Mesenchymal stem cell (in vitro differentiated cells and primary cell): Measurements from ENCODE around the gene CACNB1.

ENCODE experiments used
- DNase-seq: peaks from one replicate; pipeline ENCODE4 v3.0.0-alpha.2; 2013
- H2AFZ ChIP-seq: one replicate; pipeline ENCODE4 v1.6.1; 2013; ENCODE audit warnings: low read depth, mild to moderate bottlenecking, control low read depth, inconsistent platforms, low read length, moderate library complexity
- H2AK5ac ChIP-seq: 2 replicates; pipeline ENCODE4 v1.6.1; 2013; ENCODE audit warnings: low read length, moderate library complexity, mild to moderate bottlenecking, inconsistent platforms; ENCODE audit not compliant: severe bottlenecking
- H2BK120ac ChIP-seq: one replicate; pipeline ENCODE4 v1.6.1; 2013; ENCODE audit warnings: low read depth, mild to moderate bottlenecking, inconsistent platforms, low read length, moderate library complexity
- H2BK12ac ChIP-seq, 2 experiments: one replicate each; pipeline ENCODE4 v1.6.1; 2013; ENCODE audit warnings: inconsistent platforms in 2 of 2, low read length in 2 of 2, mild to moderate bottlenecking in 2 of 2, moderate library complexity in 2 of 2, control low read depth in 1 of 2
- H2BK15ac ChIP-seq: one replicate; pipeline ENCODE4 v1.6.1; 2013; ENCODE audit warnings: mild to moderate bottlenecking, low read depth, inconsistent platforms; ENCODE audit not compliant: poor library complexity, severe bottlenecking
- H2BK5ac ChIP-seq: 2 replicates; pipeline ENCODE4 v1.6.1; 2013; ENCODE audit warnings: low read depth, mild to moderate bottlenecking, low read length, control low read depth, inconsistent platforms; ENCODE audit not compliant: poor library complexity, severe bottlenecking
- H3K14ac ChIP-seq, 2 experiments: one replicate each; pipeline ENCODE4 v1.6.1; 2013; ENCODE audit warnings: inconsistent platforms in 2 of 2, low read length in 2 of 2, control low read depth in 1 of 2, mild to moderate bottlenecking in 1 of 2, moderate library complexity in 1 of 2
- H3K18ac ChIP-seq, 2 experiments: one replicate each; pipeline ENCODE4 v1.6.1; 2013; ENCODE audit warnings: inconsistent platforms in 2 of 2, low read length in 2 of 2, control low read depth in 1 of 2, low read depth in 1 of 2, mild to moderate bottlenecking in 1 of 2
- H3K23ac ChIP-seq, 2 experiments: one replicate each; pipeline ENCODE4 v1.6.1; 2013; ENCODE audit warnings: inconsistent platforms in 2 of 2, low read length in 2 of 2, mild to moderate bottlenecking in 2 of 2, moderate library complexity in 2 of 2, control low read depth in 1 of 2
- H3K27ac ChIP-seq: 2 replicates; pipeline ENCODE4 v1.5.1; 2013; ENCODE audit warnings: mild to moderate bottlenecking, moderate library complexity, low read length, control low read depth, inconsistent platforms; ENCODE audit not compliant: poor library complexity, severe bottlenecking
- H3K27me3 ChIP-seq, 2 experiments: 2 replicates each; pipeline versions ENCODE4 v1.6.1 to v1.7.0; 2013; ENCODE audit warnings: low read length in 2 of 2, mild to moderate bottlenecking in 2 of 2, moderate library complexity in 2 of 2, control low read depth in 1 of 2, inconsistent platforms in 1 of 2; ENCODE audit not compliant: control insufficient read depth in 1 of 2, insufficient read depth in 1 of 2
- H3K36me3 ChIP-seq, 2 experiments: 2 replicates each; pipeline versions ENCODE4 v1.6.1 to v1.7.0; 2013; ENCODE audit warnings: low read length in 2 of 2, control low read depth in 1 of 2, inconsistent platforms in 1 of 2, low read depth in 1 of 2, mild to moderate bottlenecking in 1 of 2; ENCODE audit not compliant: insufficient read depth in 2 of 2, control insufficient read depth in 1 of 2
- H3K4ac ChIP-seq, 2 experiments: one replicate each; pipeline ENCODE4 v1.6.1; 2013; ENCODE audit warnings: inconsistent platforms in 2 of 2, low read length in 2 of 2, mild to moderate bottlenecking in 2 of 2, moderate library complexity in 2 of 2, control low read depth in 1 of 2, low read depth in 1 of 2
- H3K4me1 ChIP-seq: 2 replicates; pipeline ENCODE4 v1.6.1; 2013; ENCODE audit warnings: low read depth, low read length, control low read depth; ENCODE audit not compliant: control insufficient read depth, insufficient read depth
- H3K4me2 ChIP-seq: 2 replicates; pipeline ENCODE4 v1.6.1; 2013; ENCODE audit warnings: low read length, mild to moderate bottlenecking, inconsistent platforms; ENCODE audit not compliant: poor library complexity, severe bottlenecking
- H3K4me3 ChIP-seq, 2 experiments: 2 replicates each; pipeline versions ENCODE4 v1.5.1 to v1.7.0; 2013; ENCODE audit warnings: low read length in 2 of 2, mild to moderate bottlenecking in 2 of 2, control low read depth in 1 of 2, low read depth in 1 of 2; ENCODE audit not compliant: insufficient read depth in 1 of 2
- H3K79me1 ChIP-seq: replicated peaks from 2 replicates; pipeline ENCODE4 v1.6.1; 2013; ENCODE audit warnings: mild to moderate bottlenecking, control low read depth, low read length, inconsistent platforms; ENCODE audit not compliant: poor library complexity, severe bottlenecking
- H3K9ac ChIP-seq: 2 replicates; pipeline ENCODE4 v1.7.0; 2013; ENCODE audit warnings: mild to moderate bottlenecking, low read length, moderate library complexity
- H3K9me3 ChIP-seq: 2 replicates; pipeline ENCODE4 v1.7.0; 2013; ENCODE audit warnings: mild to moderate bottlenecking, low read length; ENCODE audit not compliant: control insufficient read depth
- H4K8ac ChIP-seq: one replicate; pipeline ENCODE4 v1.6.1; 2013; ENCODE audit warnings: inconsistent platforms, mild to moderate bottlenecking, low read length, moderate library complexity
- H4K91ac ChIP-seq: one replicate; pipeline ENCODE4 v1.6.1; 2013; ENCODE audit warnings: mild to moderate bottlenecking, low read length, inconsistent platforms
- WGBS: methylation state at CpG from one replicate; pipeline ENCODE4 v1.1.7; 2013; ENCODE audit warnings: mixed read lengths; 5-methylcytosine and 5-hydroxymethylcytosine counted together

CACNB1 gene

GRCh38 chr17:39200070-39200879, 2.8 kb upstream of the CACNB1 start, which contains the start of gene RPL19:
RPL19 (plus strand) TSS chr17:39200283; CDS start chr17:39200345, 62 bp downstream.
- peak within 1 kb of the TSS; percentile 57 to 87 for H3K4ac ChIP-seq
- H2AFZ ChIP-seq = no peak within 1 kb of the TSS
- H3K18ac ChIP-seq = peak within 1 kb of the TSS; percentile 60 to 67
- H3K27me3 ChIP-seq = no peaks in the 10 kb centered on the region
- peaks cover 34 to 44% of the 10 kb centered on the region in 2 experiments for H3K36me3 ChIP-seq
- peak within 1 kb of the TSS; percentile 70 for H4K91ac ChIP-seq
- no peak within 1 kb of the TSS for H2BK15ac ChIP-seq
- H3K79me1 ChIP-seq = peaks cover 12% of the 10 kb centered on the region
- peak within 1 kb of the TSS; percentile 89 for H3K27ac ChIP-seq
- H2BK12ac ChIP-seq = no peak within 1 kb of the TSS
- DNase-seq = no peak
- WGBS = under 1% methylated on average over 49 of the region's 52 CpGs
- peak within 1 kb of the TSS; percentile 76 for H3K4me2 ChIP-seq
- peaks cover 16% of the 10 kb centered on the region for H3K4me1 ChIP-seq
- H2AK5ac ChIP-seq = peak within 1 kb of the TSS; percentile 82
- H3K9me3 ChIP-seq = no peaks in the 10 kb centered on the region
- H2BK120ac ChIP-seq = peak within 1 kb of the TSS; percentile 69
- H3K4me3 ChIP-seq = peak within 1 kb of the TSS; percentile 81 to 93
- peak within 1 kb of the TSS; percentile 89 for H2BK5ac ChIP-seq
- H4K8ac ChIP-seq = peak within 1 kb of the TSS; percentile 90
- peak within 1 kb of the TSS; percentile 97 for H3K9ac ChIP-seq
- H3K14ac ChIP-seq = peak within 1 kb of the TSS; percentile 29 to 58
- peak within 1 kb of the TSS in 1 of 2 experiments; percentile 53 for H3K23ac ChIP-seq

GRCh38 chr17:39199820-39200069, 2.3 kb upstream of the CACNB1 start:
- Histone ChIP-seq H3K79me1 (peaks cover 17% of the 10 kb centered on the region), H3K27ac (peak overlapping the region; percentile 74), H2BK15ac (no peak overlapping the region), H3K4me1 (peaks cover 21% of the 10 kb centered on the region), H4K91ac (no peak overlapping the region), H2AK5ac (peak overlapping the region; percentile 82), H3K18ac (no peak overlapping the region), H2BK12ac (no peak overlapping the region), H3K9me3 (no peaks in the 10 kb centered on the region), H3K4ac (peak overlapping the region in 1 of 2 experiments; percentile 87), H2AFZ (no peak overlapping the region), H3K4me3 (peak overlapping the region in 1 of 2 experiments; percentile 93), H2BK5ac (no peak overlapping the region), H3K23ac (no peak overlapping the region), H3K14ac (no peak overlapping the region), H3K9ac (peak overlapping the region; percentile 97), H3K36me3 (peaks cover 32 to 38% of the 10 kb centered on the region in 2 experiments), H3K4me2 (peak overlapping the region; percentile 61), H3K27me3 (no peaks in the 10 kb centered on the region), H4K8ac (peak overlapping the region; percentile 81), H2BK120ac (no peak overlapping the region)
- 4% methylated on average over 8 of the region's 10 CpGs for WGBS
- peak; percentile 96 for DNase-seq

GRCh38 chr17:39198186-39198566, 707 bp upstream of the CACNB1 start:
- peak overlapping the region in 1 of 2 experiments; percentile 84 for H3K4me3 ChIP-seq
- no peak overlapping the region for H2BK5ac ChIP-seq
- peak overlapping the region; percentile 59 for H4K91ac ChIP-seq
- H2BK12ac ChIP-seq = peak overlapping the region in 1 of 2 experiments; percentile 69
- WGBS = 100% methylated on average over 1 of the region's 4 CpGs
- H3K14ac ChIP-seq = no peak overlapping the region
- no peaks in the 10 kb centered on the region for H3K27me3 ChIP-seq
- H3K79me1 ChIP-seq = peaks cover 29% of the 10 kb centered on the region
- no peak overlapping the region for H2BK15ac ChIP-seq
- no peak overlapping the region for H3K23ac ChIP-seq
- H2BK120ac ChIP-seq = no peak overlapping the region
- peak overlapping the region; percentile 29 for H2AFZ ChIP-seq
- peaks cover 31 to 33% of the 10 kb centered on the region in 2 experiments for H3K36me3 ChIP-seq
- H3K27ac ChIP-seq = peak overlapping the region; percentile 43
- peak overlapping the region; percentile 86 for H3K4me2 ChIP-seq
- no peak for DNase-seq
- peak overlapping the region; percentile 91 for H4K8ac ChIP-seq
- H2AK5ac ChIP-seq = peak overlapping the region; percentile 81
- H3K18ac ChIP-seq = peak overlapping the region; percentile 61 to 65
- H3K4ac ChIP-seq = peak overlapping the region in 1 of 2 experiments; percentile 79
- peaks cover 23% of the 10 kb centered on the region for H3K4me1 ChIP-seq
- H3K9ac ChIP-seq = peak overlapping the region; percentile 33
- no peaks in the 10 kb centered on the region for H3K9me3 ChIP-seq

- H2BK12ac ChIP-seq = peak overlapping the region in 1 of 2 experiments; percentile 81
- no peaks in the 10 kb centered on the region for H3K9me3 ChIP-seq
- no peak overlapping the region for H2AK5ac ChIP-seq
- H3K4me1 ChIP-seq = peaks cover 23% of the 10 kb centered on the region
- no peak overlapping the region for H2BK15ac ChIP-seq
- no peak overlapping the region for H3K27ac ChIP-seq
- no peak overlapping the region for H4K8ac ChIP-seq
- DNase-seq = no peak
- H3K18ac ChIP-seq = peak overlapping the region; percentile 25 to 89
- H2BK5ac ChIP-seq = no peak overlapping the region
- H4K91ac ChIP-seq = peak overlapping the region; percentile 25
- H3K4ac ChIP-seq = peak overlapping the region in 1 of 2 experiments; percentile 98
- peak overlapping the region in 1 of 2 experiments; percentile 37 for H3K23ac ChIP-seq
- H3K9ac ChIP-seq = peak overlapping the region; percentile 85
- H3K27me3 ChIP-seq = no peaks in the 10 kb centered on the region
- H3K79me1 ChIP-seq = peaks cover 34% of the 10 kb centered on the region
- H3K4me3 ChIP-seq = peak overlapping the region; percentile 72 to 84
- WGBS = under 1% methylated on average over 19 of the region's 30 CpGs
- peaks cover 31 to 36% of the 10 kb centered on the region in 2 experiments for H3K36me3 ChIP-seq
- H2AFZ ChIP-seq = no peak overlapping the region
- peak overlapping the region; percentile 64 for H2BK120ac ChIP-seq
- peak overlapping the region; percentile 91 for H3K4me2 ChIP-seq
- H3K14ac ChIP-seq = peak overlapping the region in 1 of 2 experiments; percentile 45
Observed at GRCh38 chr17:39196808-39197291, 619 bp downstream of the CACNB1 start.
